Activated naive CD4-positive, alpha-beta T cell treated with anti-CD3 and anti-CD28 coated beads, Interleukin-2, amount 50 U/mL, for 72 hours (primary cell): Measurements from ENCODE around the gene MAPK13. TPM values are rescaled to one million over a fixed set of nuclear protein-coding genes. Genes with fewer than 3 reads are reported as not detected.
A peak's percentile ranks its signal among the peaks of the same experiment; 100 is the strongest.

Experiments used
- ATAC-seq, 2 donors: fragments of 150-1000 bp; cut with Tn5 transposase; 2 replicates each; pipeline ENCODE4 v1.10.0; 2021; ENCODE audit warnings: mild to moderate bottlenecking in 2 of 2, moderate library complexity in 2 of 2
- DNase-seq, 2 donors: peaks; one replicate each; pipeline ENCODE4 v3.0.0; 2021 to 2022; ENCODE audit warnings: low spot score in 2 of 2
- H3K27ac Mint-ChIP-seq, 2 donors: one replicate each; pipeline ENCODE4 v1.8.0; 2022; ENCODE audit warnings: mild to moderate bottlenecking in 2 of 2, mixed read lengths in 2 of 2
- H3K36me3 Mint-ChIP-seq, 2 donors: one replicate each; pipeline ENCODE4 v1.8.0; 2022; ENCODE audit warnings: mixed read lengths in 2 of 2
- H3K9me3 Mint-ChIP-seq, 2 donors: one replicate each; pipeline ENCODE4 v1.8.0; 2022; ENCODE audit warnings: mixed read lengths in 2 of 2
- total RNA-seq, 2 donors: library from RNA; stranded (reverse); gene quantifications; one replicate each; pipeline ENCODE4 v1.2.3, GENCODE V29; 2022

Gene MAPK13
- total RNA-seq, 2 donors from 2014 or later, result 33.6 to 58.9 TPM

DNA sequence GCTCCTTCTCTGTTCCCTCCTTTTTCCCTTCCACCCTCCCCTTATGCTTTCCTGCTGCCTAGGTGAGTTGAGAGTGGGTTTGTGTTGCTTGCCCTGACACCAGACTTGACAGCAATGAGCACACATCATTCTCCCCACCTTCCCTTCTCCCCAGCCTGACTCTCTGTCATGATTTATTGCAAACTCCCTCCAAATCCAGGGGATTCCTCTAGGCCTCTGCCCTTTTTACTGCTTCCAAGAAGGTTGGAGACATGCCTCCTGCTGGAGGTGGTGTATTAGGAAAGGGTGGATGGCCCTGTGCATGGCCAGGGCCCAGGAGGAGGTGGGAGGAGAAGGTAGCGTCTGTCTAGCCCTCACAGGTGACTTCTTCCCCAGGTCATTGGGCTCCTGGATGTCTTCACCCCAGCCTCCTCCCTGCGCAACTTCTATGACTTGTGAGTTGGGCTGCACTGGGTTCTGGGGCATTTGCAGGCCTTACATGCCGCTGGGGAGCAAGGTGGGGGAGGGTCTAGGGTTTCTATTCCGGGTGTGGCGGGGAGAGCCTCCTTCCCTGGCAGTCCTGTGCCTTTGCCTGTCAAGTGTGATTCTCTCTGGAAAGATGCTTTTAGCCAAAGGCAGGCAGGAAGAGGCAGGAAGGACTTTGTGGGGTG is 2.1 kb downstream of the MAPK13 start:
- Mint-ChIP-seq H3K36me3 (peaks cover 14% of the 10 kb centered on the region in 2 donors), H3K9me3 (no peaks in the 10 kb centered on the region), H3K27ac (peak overlapping the region; percentile 88 to 93)
- DNase-seq, result no peak
- ATAC-seq, result no peak

DNA sequence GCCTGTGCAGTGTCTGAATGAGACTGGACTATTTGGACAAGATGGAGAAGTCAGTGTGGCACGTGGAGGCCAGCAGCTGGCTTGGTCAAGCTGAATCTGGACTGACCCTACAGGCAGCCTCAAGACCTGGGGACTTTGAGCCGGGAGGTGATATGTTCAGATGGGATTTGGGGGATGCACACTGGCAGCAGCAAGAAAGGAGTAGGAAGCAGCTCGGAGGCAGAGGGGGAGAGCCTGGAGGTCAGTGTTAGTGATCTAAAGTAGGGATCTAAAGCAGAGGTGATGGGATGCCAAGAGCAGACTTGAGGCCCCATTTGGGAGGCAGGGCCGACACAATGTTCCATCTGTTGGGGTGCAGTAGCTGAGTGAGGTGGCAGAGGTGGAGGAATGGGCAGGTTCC is 2.8 kb downstream of the MAPK13 start:
- Mint-ChIP-seq H3K9me3 (no peaks in the 10 kb centered on the region), H3K27ac (peak overlapping the region; percentile 88 to 93), H3K36me3 (peaks cover 14% of the 10 kb centered on the region in 2 donors)
- no peak for ATAC-seq
- no peak for DNase-seq

DNA sequence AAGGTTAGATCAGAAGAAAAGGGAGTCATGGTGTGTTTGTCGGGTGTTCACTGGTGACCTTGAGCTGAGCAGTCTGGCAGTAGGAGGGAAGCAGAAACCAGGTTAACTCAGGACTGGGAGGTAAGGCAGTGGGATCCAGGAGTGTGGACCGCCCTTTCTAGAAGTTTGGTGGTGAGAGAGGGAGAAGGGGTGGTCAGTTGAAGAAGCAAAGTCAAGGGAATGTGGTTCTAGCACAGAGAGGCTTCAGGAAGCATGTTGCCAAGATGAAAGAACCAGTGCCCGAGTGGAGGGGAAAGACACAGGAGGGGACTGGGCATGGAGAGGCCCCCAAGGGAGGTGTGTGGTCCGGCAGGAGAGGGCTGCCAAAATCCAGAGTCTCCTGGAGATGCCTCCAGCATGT is 3.6 kb downstream of the MAPK13 start:
- H3K36me3 Mint-ChIP-seq, result peaks cover 14% of the 10 kb centered on the region in 2 donors
- H3K27ac Mint-ChIP-seq, result peak overlapping the region; percentile 58 to 93
- no peaks in the 10 kb centered on the region for H3K9me3 Mint-ChIP-seq
- ATAC-seq, result no peak
- no peak for DNase-seq

DNA sequence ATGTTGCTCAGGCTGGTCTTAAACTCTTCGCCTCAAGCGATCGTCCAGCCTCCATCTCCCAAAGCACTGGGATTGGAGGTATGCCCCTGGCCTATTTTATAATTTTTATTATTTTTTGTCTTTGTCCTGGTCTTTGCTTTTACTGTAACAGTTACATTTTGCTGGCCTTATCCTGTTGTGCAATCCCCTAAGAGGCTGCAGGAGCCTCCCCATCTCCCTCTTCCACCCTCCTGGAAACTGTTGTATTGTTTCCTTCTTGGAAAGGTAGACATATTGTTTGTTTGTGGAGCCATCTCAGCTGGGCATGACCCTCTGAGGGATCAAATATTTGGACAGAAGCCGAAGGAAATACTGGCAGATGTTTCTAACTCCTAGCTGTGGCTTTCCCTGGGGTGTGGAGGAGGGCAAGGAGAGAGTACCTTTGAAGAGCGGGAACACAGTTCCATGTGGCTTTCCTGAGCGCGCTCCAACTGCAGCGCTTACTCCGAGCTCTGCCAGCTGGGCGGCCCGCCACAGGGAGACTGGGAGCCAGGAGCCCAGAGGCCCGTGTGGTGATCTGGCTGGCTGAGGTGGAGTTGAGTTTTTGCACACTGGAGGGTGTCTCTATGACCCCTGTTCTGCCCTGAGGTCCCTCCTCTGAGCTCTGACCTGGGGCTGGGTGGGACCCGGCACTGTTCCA is 4.9 kb downstream of the MAPK13 start:
- Mint-ChIP-seq H3K36me3 (peaks cover 14 to 20% of the 10 kb centered on the region in 2 donors), H3K27ac (peak overlapping the region; percentile 24 to 82), H3K9me3 (no peaks in the 10 kb centered on the region)

DNA sequence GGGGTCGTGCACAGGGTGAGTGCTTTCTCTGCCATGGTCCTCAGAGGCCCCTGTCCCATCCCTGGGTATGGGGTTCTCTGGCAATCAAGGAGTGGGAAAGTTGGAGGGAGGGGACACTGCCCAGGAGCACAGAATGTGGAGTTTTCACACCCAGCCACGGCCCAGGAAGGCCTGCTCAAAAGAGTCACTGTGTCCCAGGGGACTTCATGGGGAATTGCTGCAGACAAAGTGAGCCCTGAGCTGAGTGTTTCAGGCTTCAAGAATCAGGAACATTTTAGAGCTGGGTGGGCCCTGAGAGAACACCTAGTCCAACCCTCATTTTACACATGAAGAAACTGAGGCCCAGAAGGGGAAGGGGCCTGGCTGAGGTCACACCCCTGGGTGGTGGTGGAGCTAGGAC is 5.7 kb downstream of the MAPK13 start:
- peaks cover 14 to 20% of the 10 kb centered on the region in 2 donors for H3K36me3 Mint-ChIP-seq
- DNase-seq (no peak), ATAC-seq (no peak)
- no peaks in the 10 kb centered on the region for H3K9me3 Mint-ChIP-seq
- peak overlapping the region; percentile 24 to 82 for H3K27ac Mint-ChIP-seq

More for the DNA sequence above, 4.9 kb downstream of the MAPK13 start:
- DNase-seq, result no peak
- ATAC-seq, result no peak

DNA sequence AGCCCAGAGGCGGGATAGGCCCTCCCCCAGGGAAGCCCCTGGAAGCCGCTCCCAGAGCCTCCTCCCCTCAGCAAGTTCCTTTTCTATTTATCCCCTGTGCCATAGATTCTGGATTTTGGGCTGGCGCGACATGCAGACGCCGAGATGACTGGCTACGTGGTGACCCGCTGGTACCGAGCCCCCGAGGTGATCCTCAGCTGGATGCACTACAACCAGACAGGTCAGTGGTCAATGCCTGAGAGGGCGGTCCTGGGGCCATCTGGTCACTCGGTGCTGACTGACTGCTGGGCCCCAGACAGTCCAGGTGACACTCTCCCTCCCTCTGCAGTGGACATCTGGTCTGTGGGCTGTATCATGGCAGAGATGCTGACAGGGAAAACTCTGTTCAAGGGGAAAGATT is 6.2 kb downstream of the MAPK13 start:
- H3K36me3 Mint-ChIP-seq, result peaks cover 14 to 20% of the 10 kb centered on the region in 2 donors
- no peaks in the 10 kb centered on the region for H3K9me3 Mint-ChIP-seq
- ATAC-seq (no peak), DNase-seq (no peak)
- H3K27ac Mint-ChIP-seq, result no peak overlapping the region

DNA sequence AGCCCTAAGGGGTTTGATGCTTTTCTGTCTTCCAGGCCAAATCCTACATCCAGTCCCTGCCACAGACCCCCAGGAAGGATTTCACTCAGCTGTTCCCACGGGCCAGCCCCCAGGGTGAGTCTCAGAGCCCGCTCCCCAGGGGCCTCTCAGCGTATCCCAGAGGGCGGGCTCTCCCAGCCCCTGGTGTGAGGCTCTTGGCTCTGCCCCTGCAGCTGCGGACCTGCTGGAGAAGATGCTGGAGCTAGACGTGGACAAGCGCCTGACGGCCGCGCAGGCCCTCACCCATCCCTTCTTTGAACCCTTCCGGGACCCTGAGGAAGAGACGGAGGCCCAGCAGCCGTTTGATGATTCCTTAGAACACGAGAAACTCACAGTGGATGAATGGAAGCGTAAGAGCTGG is 8.4 kb downstream of the MAPK13 start:
- peaks cover 3 to 17% of the 10 kb centered on the region in 2 donors for H3K36me3 Mint-ChIP-seq
- H3K9me3 Mint-ChIP-seq, result no peaks in the 10 kb centered on the region
- DNase-seq, result no peak
- ATAC-seq, result no peak
- H3K27ac Mint-ChIP-seq, result no peak overlapping the region

DNA sequence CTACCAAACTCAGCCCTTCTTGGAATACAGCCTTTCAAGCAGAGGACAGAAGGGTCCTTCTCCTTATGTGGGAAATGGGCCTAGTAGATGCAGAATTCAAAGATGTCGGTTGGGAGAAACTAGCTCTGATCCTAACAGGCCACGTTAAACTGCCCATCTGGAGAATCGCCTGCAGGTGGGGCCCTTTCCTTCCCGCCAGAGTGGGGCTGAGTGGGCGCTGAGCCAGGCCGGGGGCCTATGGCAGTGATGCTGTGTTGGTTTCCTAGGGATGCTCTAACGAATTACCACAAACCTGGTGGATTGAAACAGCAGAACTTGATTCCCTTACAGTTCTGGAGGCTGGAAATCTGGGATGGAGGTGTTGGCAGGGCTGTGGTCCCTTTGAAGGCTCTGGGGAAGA is 9.1 kb downstream of the MAPK13 start:
- Mint-ChIP-seq H3K36me3 (peaks cover 0 to 15% of the 10 kb centered on the region in 2 donors), H3K27ac (peak overlapping the region in 1 of 2 donors; percentile 47), H3K9me3 (no peaks in the 10 kb centered on the region)
- no peak for ATAC-seq
- no peak for DNase-seq

DNA sequence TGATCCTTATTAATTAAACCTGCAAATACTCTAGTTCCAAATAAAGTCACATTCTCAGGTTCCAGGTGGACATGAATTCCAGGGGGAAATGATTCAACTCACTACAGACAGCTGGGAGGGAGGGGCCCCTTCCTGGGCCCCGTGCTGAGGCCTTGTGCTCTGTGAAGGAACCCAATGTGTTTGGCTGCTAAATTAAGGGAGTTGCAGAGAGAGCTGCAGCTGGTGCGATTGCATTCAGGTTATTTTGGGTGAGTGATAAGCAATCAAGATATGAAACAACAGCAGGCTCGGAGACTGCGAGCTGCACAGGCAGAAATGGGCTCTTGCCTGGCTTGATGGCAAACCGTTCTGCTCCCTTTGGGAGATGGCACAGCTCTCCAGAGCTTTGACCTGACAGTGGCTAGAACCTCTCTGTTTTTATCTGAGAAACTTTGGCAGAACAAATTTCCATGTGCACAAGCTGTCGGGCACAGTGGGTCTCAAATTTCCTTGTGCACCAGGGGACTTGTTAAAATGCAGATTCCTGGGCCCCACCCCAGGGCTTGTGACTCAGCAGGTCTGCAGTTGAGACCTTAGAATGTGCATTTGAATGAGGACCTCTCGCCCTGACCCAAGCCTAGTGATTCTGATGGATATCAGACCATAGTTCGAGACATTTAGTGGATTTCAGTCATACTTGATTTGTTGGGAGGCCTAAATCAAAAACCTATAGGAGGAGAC is 9.8 kb downstream of the MAPK13 start:
- ATAC-seq, result no peak
- no peaks in the 10 kb centered on the region for H3K9me3 Mint-ChIP-seq
- peaks cover 0 to 15% of the 10 kb centered on the region in 2 donors for H3K36me3 Mint-ChIP-seq
- H3K27ac Mint-ChIP-seq, result peak overlapping the region in 1 of 2 donors; percentile 47
- no peak for DNase-seq

DNA sequence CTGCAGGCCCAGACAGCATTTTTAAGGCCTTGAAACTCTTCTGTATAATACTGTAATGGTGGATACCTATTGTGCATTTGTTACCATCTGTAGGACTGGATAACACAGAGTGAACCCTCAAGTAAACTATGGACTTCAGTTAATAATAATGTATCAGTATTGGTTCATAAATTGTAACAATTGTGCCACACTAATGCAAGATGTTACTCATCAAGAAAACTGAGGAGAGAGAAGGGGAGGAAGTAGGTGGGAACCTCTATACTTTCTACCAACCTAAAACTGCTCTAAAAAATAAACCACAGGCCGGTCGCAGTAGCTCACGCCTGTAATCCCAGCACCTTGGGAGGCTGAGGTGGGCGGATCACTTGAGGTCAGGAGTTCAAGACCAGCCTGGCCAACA is 10.8 kb downstream of the MAPK13 start:
- DNase-seq, result no peak
- Mint-ChIP-seq H3K9me3 (no peaks in the 10 kb centered on the region), H3K27ac (peak overlapping the region in 1 of 2 donors; percentile 74), H3K36me3 (peaks cover 0 to 15% of the 10 kb centered on the region in 2 donors)
- ATAC-seq, result peak; percentile 46 to 75

DNA sequence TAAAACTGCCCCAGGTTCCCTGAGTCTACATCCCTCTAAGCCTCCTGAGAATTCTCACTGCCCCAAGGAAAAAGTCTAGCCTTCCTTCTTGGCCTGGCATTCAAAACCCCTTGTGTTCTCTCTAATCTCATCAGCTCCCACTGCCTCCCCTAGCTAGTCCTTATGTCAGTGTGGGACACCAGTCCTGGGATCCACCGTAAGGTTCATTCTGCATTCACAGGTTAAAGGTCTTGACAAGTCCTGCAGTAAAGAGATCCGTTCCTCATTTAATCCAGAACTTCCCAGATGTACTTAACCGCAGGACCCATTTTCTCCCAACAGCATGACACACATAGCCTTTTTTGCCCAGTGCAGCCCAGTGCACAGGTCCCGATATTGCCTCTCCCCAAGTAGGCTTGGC is 11.6 kb downstream of the MAPK13 start:
- Mint-ChIP-seq H3K9me3 (no peaks in the 10 kb centered on the region), H3K36me3 (peaks cover 0 to 15% of the 10 kb centered on the region in 2 donors), H3K27ac (peak overlapping the region in 1 of 2 donors; percentile 3)
- ATAC-seq (no peak), DNase-seq (no peak)

DNA sequence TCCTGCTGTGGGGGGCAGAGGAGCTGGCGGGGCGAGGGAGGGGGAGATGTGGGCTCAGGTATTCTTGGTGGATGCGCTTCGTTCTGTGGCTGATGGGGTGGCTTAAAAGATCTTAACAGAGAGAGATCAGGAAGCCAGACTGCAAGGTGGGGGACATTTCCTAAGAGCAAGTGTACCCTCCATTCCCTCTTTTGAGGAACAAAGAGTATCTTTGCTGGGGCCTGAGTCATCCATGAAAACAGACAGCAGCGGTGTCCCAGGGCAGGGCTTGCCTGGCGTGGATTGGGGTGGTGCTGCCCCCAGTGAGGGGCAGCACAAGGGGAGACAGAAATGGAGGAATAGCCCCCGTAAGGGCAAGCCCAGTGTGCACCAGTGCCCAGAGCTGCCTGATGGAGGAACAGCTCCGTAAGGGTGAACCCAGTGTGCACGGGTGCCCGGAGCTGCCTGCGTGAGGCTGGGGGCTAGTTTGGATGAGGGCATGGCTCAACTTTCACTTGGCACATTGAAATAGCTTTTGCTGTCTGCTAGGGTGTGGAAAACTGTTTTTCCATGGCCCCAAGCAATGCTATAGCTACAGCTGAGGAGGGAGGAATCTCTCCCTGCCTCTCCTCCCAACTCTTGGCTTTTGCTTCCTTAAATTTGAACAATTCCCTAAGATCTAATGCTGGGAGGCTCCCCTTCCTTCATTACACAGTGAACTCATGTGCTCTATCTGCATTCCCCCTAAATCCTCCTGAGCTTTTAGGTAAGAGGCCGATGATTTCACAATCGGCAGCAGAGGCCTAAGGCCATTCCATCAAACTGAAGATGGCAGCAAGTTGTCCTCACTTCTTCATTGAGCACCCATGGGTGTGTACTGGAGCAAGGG is 12.9 kb downstream of the MAPK13 start:
- peaks cover under 1 to 7% of the 10 kb centered on the region in 2 donors for H3K9me3 Mint-ChIP-seq
- peaks cover 2 to 21% of the 10 kb centered on the region in 2 donors for H3K36me3 Mint-ChIP-seq
- ATAC-seq (no peak), DNase-seq (no peak)
- peak overlapping the region in 1 of 2 donors; percentile 59 for H3K27ac Mint-ChIP-seq

DNA sequence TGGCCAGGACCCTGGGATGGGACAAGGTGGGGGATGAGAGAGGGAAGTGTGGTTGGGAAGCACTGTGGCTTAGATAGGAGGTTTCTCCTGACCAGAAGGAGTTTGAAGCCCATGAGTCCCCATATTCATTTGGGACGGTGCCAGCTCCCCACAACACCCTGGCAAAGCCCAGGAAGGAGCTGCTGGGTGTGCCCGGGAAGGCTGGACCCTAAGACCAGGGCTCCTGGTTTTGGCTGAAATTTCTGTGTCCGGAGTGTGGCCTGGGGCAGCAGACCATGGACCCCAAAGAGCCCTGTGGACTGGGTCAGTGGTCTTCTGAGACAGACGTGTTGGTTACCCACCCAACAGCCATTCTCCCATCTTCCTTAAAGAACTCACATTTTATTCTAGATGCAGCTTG is 15.2 kb downstream of the MAPK13 start:
- DNase-seq (no peak), ATAC-seq (no peak)
- Mint-ChIP-seq H3K27ac (no peak overlapping the region), H3K36me3 (peaks cover 10 to 24% of the 10 kb centered on the region in 2 donors), H3K9me3 (peaks cover 4 to 10% of the 10 kb centered on the region in 2 donors)

DNA sequence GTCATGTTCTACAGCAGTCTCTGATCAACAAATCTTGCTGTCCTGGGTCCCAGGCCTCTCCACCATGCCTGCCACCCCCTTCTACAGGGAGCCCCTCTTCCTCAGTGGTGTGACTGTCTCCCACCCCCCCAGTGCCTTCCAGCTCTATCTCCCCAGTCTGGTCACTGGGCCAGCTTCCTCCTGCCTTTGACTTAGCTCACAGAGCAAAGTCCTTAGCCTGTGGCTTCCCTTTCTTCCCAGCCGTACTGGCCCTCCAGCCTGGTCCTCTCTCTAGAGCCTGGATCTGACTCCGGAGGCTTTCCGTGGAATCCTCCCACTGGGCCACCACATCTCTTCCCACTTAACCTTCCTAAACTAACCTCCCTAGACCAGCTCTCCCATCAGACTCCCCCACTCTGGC is 17.0 kb downstream of the MAPK13 start:
- peaks cover 10 to 17% of the 10 kb centered on the region in 2 donors for H3K36me3 Mint-ChIP-seq
- DNase-seq, result no peak
- H3K9me3 Mint-ChIP-seq, result peaks cover 4 to 10% of the 10 kb centered on the region in 2 donors
- ATAC-seq, result no peak
- peak overlapping the region; percentile 8 to 70 for H3K27ac Mint-ChIP-seq

DNA sequence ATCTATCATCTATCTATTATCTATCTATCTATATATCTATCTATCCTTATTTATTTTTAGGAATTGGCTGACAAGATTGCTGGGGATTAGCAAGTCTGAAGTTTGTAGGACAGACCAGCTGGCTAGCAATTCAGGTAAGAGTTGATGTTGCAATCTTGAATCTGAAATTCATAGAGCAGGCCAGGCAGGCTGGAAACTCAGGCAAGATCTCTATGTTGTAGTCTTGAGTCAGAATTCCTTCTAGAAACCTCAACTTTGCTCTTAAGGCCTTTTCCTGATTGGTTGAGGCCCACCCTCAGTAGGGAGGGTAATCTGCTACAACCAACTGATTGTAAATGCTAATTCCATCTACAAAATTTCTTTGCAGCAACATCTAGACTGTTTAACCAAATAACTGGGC is 19.2 kb downstream of the MAPK13 start:
- ATAC-seq, result no peak
- peaks cover 4 to 10% of the 10 kb centered on the region in 2 donors for H3K9me3 Mint-ChIP-seq
- peaks cover 10 to 15% of the 10 kb centered on the region in 2 donors for H3K36me3 Mint-ChIP-seq
- no peak for DNase-seq
- H3K27ac Mint-ChIP-seq, result no peak overlapping the region

DNA sequence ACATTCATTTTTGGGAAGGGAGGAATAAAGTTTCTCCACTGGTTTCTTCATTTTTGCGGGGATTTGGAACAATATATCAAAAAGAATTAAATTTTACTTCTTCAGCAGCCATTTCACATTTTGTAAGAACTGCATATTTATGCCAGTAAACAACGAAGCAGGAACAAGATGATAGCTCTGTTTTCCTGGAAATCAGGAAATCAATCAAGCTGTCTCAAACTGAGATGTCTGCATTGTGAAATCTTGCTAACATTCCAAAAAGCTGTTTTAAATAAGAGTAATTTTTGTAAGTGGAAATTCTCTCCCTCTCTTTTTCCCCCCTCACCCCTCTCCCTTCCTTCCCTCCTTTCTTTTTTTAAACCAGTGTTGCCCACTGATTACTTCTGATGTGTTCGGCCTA is 20.0 kb downstream of the MAPK13 start:
- ATAC-seq (no peak), DNase-seq (no peak)
- H3K9me3 Mint-ChIP-seq, result peaks cover 4 to 10% of the 10 kb centered on the region in 2 donors
- no peak overlapping the region for H3K27ac Mint-ChIP-seq
- H3K36me3 Mint-ChIP-seq, result peaks cover 10 to 19% of the 10 kb centered on the region in 2 donors
